Panc1 (cell line): Measurements from ENCODE around the gene MAPKAP1.

Experiments
- POLR2AphosphoS5 ChIP-seq: IDR thresholded peaks from 2 replicates; pipeline ENCODE4 v1.6.1; 2012; ENCODE audit warnings: mild to moderate bottlenecking, low read depth, low read length, moderate library complexity
- TCF7L2 ChIP-seq: IDR thresholded peaks from 2 replicates; pipeline ENCODE4 v1.6.1; 2011; ENCODE audit warnings: mild to moderate bottlenecking, low read depth, low read length, inconsistent platforms
- TF ChIP-seq, protein P1 (sequence below): fragments of 450-650 bp; IDR thresholded peaks from 2 replicates; pipeline ENCODE4 v1.5.1; 2017; ENCODE audit warnings: mild to moderate bottlenecking

DNA sequence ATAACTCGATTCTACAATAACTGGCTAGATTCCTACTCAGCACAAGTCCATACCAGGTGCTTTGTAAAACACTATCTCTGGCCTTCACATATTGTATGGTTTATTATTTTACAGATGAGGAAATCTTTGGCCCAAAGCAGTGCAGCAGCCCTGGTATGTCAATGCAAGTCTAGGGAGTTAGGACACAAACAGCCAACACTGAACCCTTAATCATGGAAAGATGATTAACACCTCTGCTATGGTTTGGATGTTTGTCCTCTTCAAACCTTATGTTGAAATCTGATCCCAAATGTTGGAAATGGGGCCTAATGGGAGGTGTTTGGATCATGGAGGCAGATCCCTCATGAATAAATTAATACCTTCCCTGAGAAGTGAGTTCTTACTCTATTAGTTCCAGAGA, 76.6 kb downstream of the MAPKAP1 start:
- TF ChIP-seq, protein P1, sequence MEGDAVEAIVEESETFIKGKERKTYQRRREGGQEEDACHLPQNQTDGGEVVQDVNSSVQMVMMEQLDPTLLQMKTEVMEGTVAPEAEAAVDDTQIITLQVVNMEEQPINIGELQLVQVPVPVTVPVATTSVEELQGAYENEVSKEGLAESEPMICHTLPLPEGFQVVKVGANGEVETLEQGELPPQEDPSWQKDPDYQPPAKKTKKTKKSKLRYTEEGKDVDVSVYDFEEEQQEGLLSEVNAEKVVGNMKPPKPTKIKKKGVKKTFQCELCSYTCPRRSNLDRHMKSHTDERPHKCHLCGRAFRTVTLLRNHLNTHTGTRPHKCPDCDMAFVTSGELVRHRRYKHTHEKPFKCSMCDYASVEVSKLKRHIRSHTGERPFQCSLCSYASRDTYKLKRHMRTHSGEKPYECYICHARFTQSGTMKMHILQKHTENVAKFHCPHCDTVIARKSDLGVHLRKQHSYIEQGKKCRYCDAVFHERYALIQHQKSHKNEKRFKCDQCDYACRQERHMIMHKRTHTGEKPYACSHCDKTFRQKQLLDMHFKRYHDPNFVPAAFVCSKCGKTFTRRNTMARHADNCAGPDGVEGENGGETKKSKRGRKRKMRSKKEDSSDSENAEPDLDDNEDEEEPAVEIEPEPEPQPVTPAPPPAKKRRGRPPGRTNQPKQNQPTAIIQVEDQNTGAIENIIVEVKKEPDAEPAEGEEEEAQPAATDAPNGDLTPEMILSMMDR = no peak
- TF ChIP-seq POLR2AphosphoS5 (no peak), TCF7L2 (no peak)
